HFFc6 (cell line): ENCODE data around the gene PRUNE2. TPM values are rescaled to one million over a fixed set of nuclear protein-coding genes. Genes with fewer than 3 reads are reported as not detected.

Experiments
- DNase-seq: peaks from one replicate; pipeline ENCODE4 v3.0.0-alpha.2; 2018
- H3K27ac Mint-ChIP-seq: 2 replicates; pipeline ENCODE4 v1.8.0; 2020; ENCODE audit warnings: mild to moderate bottlenecking, mixed read lengths
- H3K27me3 Mint-ChIP-seq: 2 replicates; pipeline ENCODE4 v1.8.0; 2021; ENCODE audit warnings: mild to moderate bottlenecking, moderate library complexity, mixed read lengths; ENCODE audit not compliant: insufficient read depth
- H3K36me3 Mint-ChIP-seq: 2 replicates; pipeline ENCODE4 v1.8.0; 2021; ENCODE audit warnings: low read depth, mixed read lengths
- H3K4me1 Mint-ChIP-seq: 2 replicates; pipeline ENCODE4 v1.8.0; 2020; ENCODE audit warnings: low read depth, mixed read lengths
- H3K4me3 Mint-ChIP-seq: 2 replicates; pipeline ENCODE4 v1.8.0; 2020; ENCODE audit warnings: mild to moderate bottlenecking, moderate library complexity, mixed read lengths
- H3K9me3 Mint-ChIP-seq: 2 replicates; pipeline ENCODE4 v1.8.0; 2020; ENCODE audit warnings: mild to moderate bottlenecking, mixed read lengths
- CTCF ChIP-seq: fragments of 200-600 bp; sonication (generic); IDR thresholded peaks from 2 replicates; pipeline ENCODE4 v1.5.0; 2021; ENCODE audit warnings: antibody characterized with exemption, mild to moderate bottlenecking
- total RNA-seq, 6 experiments: library from RNA; stranded (reverse); fragmentation: NEBNext Ultra II Directional; extraction: Animal tissue kit (Norgen Biotek cat#: 25700); gene quantifications; 2 replicates in 1 of 6; 3 replicates in 5 of 6; pipeline ENCODE4 v1.2.3, GENCODE V29; 2021

PRUNE2 gene
- total RNA-seq, 6 experiments from 2014 or later = 0.02 to 0.29 (median 0.16) TPM; not detected in 2

- no peak overlapping the region for H3K4me3 Mint-ChIP-seq
- no peak for DNase-seq
- no peak overlapping the region for H3K27ac Mint-ChIP-seq
- no peaks in the 10 kb centered on the region for H3K9me3 Mint-ChIP-seq
- H3K27me3 Mint-ChIP-seq = peaks cover 3% of the 10 kb centered on the region; the same call in 1 of the 2 replicates
- no peak for TF ChIP-seq CTCF
- no peaks in the 10 kb centered on the region for H3K36me3 Mint-ChIP-seq
- peaks cover 23% of the 10 kb centered on the region for H3K4me1 Mint-ChIP-seq
Measured at GRCh38 chr9:76880210-76880609, 25.7 kb downstream of the PRUNE2 start.

GRCh38 chr9:76878933-76879332 lies 27.0 kb downstream of the PRUNE2 start:
- peaks cover 32% of the 10 kb centered on the region for H3K4me1 Mint-ChIP-seq
- H3K27ac Mint-ChIP-seq = no peak overlapping the region
- no peak for DNase-seq
- no peak for TF ChIP-seq CTCF
- H3K36me3 Mint-ChIP-seq = no peaks in the 10 kb centered on the region
- no peak overlapping the region for H3K4me3 Mint-ChIP-seq
- no peaks in the 10 kb centered on the region for H3K9me3 Mint-ChIP-seq
- H3K27me3 Mint-ChIP-seq = peaks cover 3% of the 10 kb centered on the region; the same call in 1 of the 2 replicates

- no peak for DNase-seq
- Mint-ChIP-seq H3K27ac (no peak overlapping the region), H3K27me3 (peaks cover 1% of the 10 kb centered on the region; the same call in 1 of the 2 replicates), H3K9me3 (no peaks in the 10 kb centered on the region), H3K4me1 (peaks cover 41% of the 10 kb centered on the region), H3K36me3 (no peaks in the 10 kb centered on the region), H3K4me3 (no peak overlapping the region)
- 0 out of 2 replicates have a peak, but pooled peaks have one; percentile 3 for TF ChIP-seq CTCF
Measured at GRCh38 chr9:76877961-76878360, 28.0 kb downstream of the PRUNE2 start.

- Mint-ChIP-seq H3K4me1 (peaks cover 46% of the 10 kb centered on the region), H3K4me3 (no peak overlapping the region), H3K27me3 (peaks cover 1% of the 10 kb centered on the region; the same call in 1 of the 2 replicates), H3K36me3 (no peaks in the 10 kb centered on the region), H3K9me3 (no peaks in the 10 kb centered on the region), H3K27ac (no peak overlapping the region)
- DNase-seq = no peak
- no peak for TF ChIP-seq CTCF
Measured at GRCh38 chr9:76876098-76876497, 29.8 kb downstream of the PRUNE2 start.

GRCh38 chr9:76873821-76874220 lies 32.1 kb downstream of the PRUNE2 start:
- no peak for DNase-seq
- Mint-ChIP-seq H3K27ac (no peak overlapping the region), H3K4me3 (no peak overlapping the region), H3K9me3 (no peaks in the 10 kb centered on the region), H3K36me3 (no peaks in the 10 kb centered on the region), H3K4me1 (peaks cover 53% of the 10 kb centered on the region), H3K27me3 (no peaks in the 10 kb centered on the region; the same call in 1 of the 2 replicates)
- no peak for TF ChIP-seq CTCF
